ENCODE data around the gene NFATC2IP. TPM values are rescaled to one million over a fixed set of nuclear protein-coding genes. Genes with fewer than 3 reads are reported as not detected.

The NFATC2IP gene
- total and polyA plus RNA-seq, 2 of the 4 experiments (the other 2 are of a cell fraction) = 10.0 to 29.1 TPM

GRCh38 chr16:28980929-28981328 lies 30.2 kb downstream of the NFATC2IP start:
- dilution Hi-C loops (cut with HindIII; ENCODE audit: low sequenced_read_pairs, unreplicated experiment) = no loop called here
- Histone ChIP-seq H3K14ac (replicated peaks; ENCODE audit: low read depth, low read length) (no peak overlapping the region), H2BK120ac (ENCODE audit: low read depth, low read length) (no peak overlapping the region), H3K9me1 (ENCODE audit: insufficient read depth, low read length) (peaks cover 4% of the 10 kb centered on the region; the same call in 1 of the 2 replicates), H3K18ac (ENCODE audit: low read depth, low read length) (no peak overlapping the region), H4K5ac (ENCODE audit: low read depth, low read length) (no peak overlapping the region), H3K4me1 (ENCODE audit: control insufficient read depth, insufficient read depth, low read length) (no peaks in the 10 kb centered on the region), H3K4me3 (ENCODE audit: insufficient read depth, low read depth, low read length) (no peak overlapping the region), H2BK20ac (ENCODE audit: low read depth, low read length) (no peak overlapping the region), H2AFZ (replicated peaks; ENCODE audit: low read length, poor library complexity) (no peak overlapping the region), H3K23ac (ENCODE audit: low read depth, low read length) (no peak overlapping the region), H3K9ac (ENCODE audit: low read depth, low read length) (no peak overlapping the region), H4K20me1 (ENCODE audit: insufficient read depth, low read length) (0 out of 2 replicates have a peak, but pooled peaks cover 3% of the 10 kb centered on the region), H2AK9ac (replicated peaks; ENCODE audit: low read depth, low read length, poor library complexity) (peak overlapping the region; percentile 61), H3K4ac (ENCODE audit: low read depth, low read length) (no peak overlapping the region), H2BK15ac (ENCODE audit: low read depth, low read length) (no peak overlapping the region), H3K79me1 (ENCODE audit: low read depth in 1 of 2, low read length in 2 of 2) (peaks cover 8 to 40% of the 10 kb centered on the region in 2 experiments), H3K4me2 (ENCODE audit: low read depth, low read length) (no peak overlapping the region), H3K56ac (ENCODE audit: extremely low read depth, insufficient read depth, low read length) (no peak overlapping the region), H4K8ac (ENCODE audit: low read depth in 2 of 2, low read length in 2 of 2) (no peak overlapping the region), H3K36me3 (ENCODE audit: control insufficient read depth, insufficient read depth, low read length) (peaks cover 58% of the 10 kb centered on the region), H2AK5ac (ENCODE audit: low read depth, low read length) (no peak overlapping the region), H3K9me3 (ENCODE audit: control insufficient read depth, insufficient read depth, low read length) (no peaks in the 10 kb centered on the region; the same call in 1 of the 2 replicates), H3K27me3 (ENCODE audit: control insufficient read depth, insufficient read depth, low read length) (no peaks in the 10 kb centered on the region), H3K27ac (ENCODE audit: insufficient read depth, low read length) (no peak overlapping the region), H2BK5ac (ENCODE audit: low read depth, low read length, poor library complexity, severe bottlenecking) (no peak overlapping the region), H4K91ac (ENCODE audit: insufficient read depth, low read depth, low read length) (no peak overlapping the region)
- POLR2A ChIA-PET (ENCODE audit: unreplicated experiment) = no interaction called here
- in situ Hi-C loops (cut with MboI; ENCODE audit: low sequenced_read_pairs) = no loop called here
- ATAC-seq (ENCODE audit: low read depth) (no peak), DNase-seq (no peak)
- intact Hi-C loops (cut with micrococcal nuclease) = no loop called here
- no CpG with 5 or more reads among the region's 7 CpGs for WGBS, 2 experiments (ENCODE audit: extremely low coverage in 2 of 2, insufficient read length in 1 of 2)
- CTCF ChIA-PET = no interaction called here
- no TSS peak for BruUV-seq (replicated peaks)
- TF ChIP-seq ELK1 (IDR thresholded peaks at IDR 0.05; ENCODE audit: borderline replicate concordance, low read depth, low read length) = no peak
- TF ChIP-seq CEBPB (IDR thresholded peaks at IDR 0.05; ENCODE audit: low read depth, low read length) = no peak
- TF ChIP-seq POLR2A (IDR thresholded peaks at IDR 0.05; ENCODE audit: low read depth, low read length) = no peak
- TF ChIP-seq USF2 (IDR thresholded peaks at IDR 0.05; ENCODE audit: low read depth, low read length) = no peak
- TF ChIP-seq NFE2L2 (IDR thresholded peaks at IDR 0.05; ENCODE audit: low read depth, low read length) = no peak
- TF ChIP-seq SMC3 (IDR thresholded peaks at IDR 0.05; ENCODE audit: low read depth, low read length) = no peak
